Type B pancreatic cell (in vitro differentiated cells): ENCODE measurements around the gene SURF6. TPM values are rescaled to one million over a fixed set of nuclear protein-coding genes. Genes with fewer than 3 reads are reported as not detected.

Experiments used
- DNase-seq: peaks from one replicate; pipeline ENCODE4 v3.0.0; 2021; ENCODE audit warnings: mixed read lengths; ENCODE audit not compliant: unreplicated experiment; ENCODE audit errors: extremely low spot score
- H3K27ac Mint-ChIP-seq: 2 replicates; pipeline ENCODE4 v1.8.0; 2021; ENCODE audit warnings: mild to moderate bottlenecking, mixed read lengths
- H3K27me3 Mint-ChIP-seq: 2 replicates; pipeline ENCODE4 v1.8.0; 2021; ENCODE audit warnings: mixed read lengths
- H3K36me3 Mint-ChIP-seq: 2 replicates; pipeline ENCODE4 v1.8.0; 2021; ENCODE audit warnings: mixed read lengths
- H3K4me1 Mint-ChIP-seq: one replicate; pipeline ENCODE4 v1.8.0; 2021; ENCODE audit warnings: mixed read lengths; ENCODE audit not compliant: unreplicated experiment
- H3K4me3 Mint-ChIP-seq: 2 replicates; pipeline ENCODE4 v1.8.0; 2021; ENCODE audit warnings: mild to moderate bottlenecking, mixed read lengths
- H3K9me3 Mint-ChIP-seq: 2 replicates; pipeline ENCODE4 v1.8.0; 2021; ENCODE audit warnings: mixed read lengths
- total RNA-seq: library from RNA; stranded (reverse); gene quantifications from 2 replicates; pipeline ENCODE4 v1.2.1, GENCODE V29; 2021; ENCODE audit warnings: low replicate concordance
- TF ChIP-seq, protein P1 (sequence below): fragments of 200-600 bp; sonication (generic); conservative IDR thresholded peaks from 2 replicates; pipeline ENCODE4 v1.5.0; 2021; ENCODE audit warnings: antibody characterized with exemption, mild to moderate bottlenecking

Gene SURF6
- total RNA-seq, 1 donor from 2014 or later, result 24.9 TPM

DNA sequence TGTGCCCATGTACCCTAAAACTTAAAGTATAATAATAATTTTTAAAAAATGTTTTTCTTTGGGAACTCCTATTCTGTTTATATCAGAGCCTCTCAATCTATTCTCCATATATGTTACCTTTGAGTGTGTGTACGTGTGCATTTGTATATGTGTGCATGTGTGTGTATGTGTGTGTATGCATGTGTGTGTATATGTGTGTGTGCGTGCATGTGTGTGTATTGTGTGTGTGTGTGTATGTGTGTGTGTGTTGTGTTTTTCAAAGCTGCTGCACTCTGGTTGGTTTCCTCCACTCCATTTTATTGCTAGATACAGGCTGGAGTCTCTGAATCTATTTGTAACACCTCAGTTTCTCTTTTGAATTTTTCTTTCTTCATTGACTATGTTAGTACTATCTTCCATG, 20.0 kb downstream of the SURF6 start:
- Mint-ChIP-seq H3K27me3 (peaks cover 9% of the 10 kb centered on the region), H3K4me3 (no peak overlapping the region), H3K9me3 (no peaks in the 10 kb centered on the region), H3K4me1 (no peaks in the 10 kb centered on the region), H3K27ac (no peak overlapping the region), H3K36me3 (no peaks in the 10 kb centered on the region)
- TF ChIP-seq, protein P1, sequence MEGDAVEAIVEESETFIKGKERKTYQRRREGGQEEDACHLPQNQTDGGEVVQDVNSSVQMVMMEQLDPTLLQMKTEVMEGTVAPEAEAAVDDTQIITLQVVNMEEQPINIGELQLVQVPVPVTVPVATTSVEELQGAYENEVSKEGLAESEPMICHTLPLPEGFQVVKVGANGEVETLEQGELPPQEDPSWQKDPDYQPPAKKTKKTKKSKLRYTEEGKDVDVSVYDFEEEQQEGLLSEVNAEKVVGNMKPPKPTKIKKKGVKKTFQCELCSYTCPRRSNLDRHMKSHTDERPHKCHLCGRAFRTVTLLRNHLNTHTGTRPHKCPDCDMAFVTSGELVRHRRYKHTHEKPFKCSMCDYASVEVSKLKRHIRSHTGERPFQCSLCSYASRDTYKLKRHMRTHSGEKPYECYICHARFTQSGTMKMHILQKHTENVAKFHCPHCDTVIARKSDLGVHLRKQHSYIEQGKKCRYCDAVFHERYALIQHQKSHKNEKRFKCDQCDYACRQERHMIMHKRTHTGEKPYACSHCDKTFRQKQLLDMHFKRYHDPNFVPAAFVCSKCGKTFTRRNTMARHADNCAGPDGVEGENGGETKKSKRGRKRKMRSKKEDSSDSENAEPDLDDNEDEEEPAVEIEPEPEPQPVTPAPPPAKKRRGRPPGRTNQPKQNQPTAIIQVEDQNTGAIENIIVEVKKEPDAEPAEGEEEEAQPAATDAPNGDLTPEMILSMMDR, result no peak
- DNase-seq, result no peak

DNA sequence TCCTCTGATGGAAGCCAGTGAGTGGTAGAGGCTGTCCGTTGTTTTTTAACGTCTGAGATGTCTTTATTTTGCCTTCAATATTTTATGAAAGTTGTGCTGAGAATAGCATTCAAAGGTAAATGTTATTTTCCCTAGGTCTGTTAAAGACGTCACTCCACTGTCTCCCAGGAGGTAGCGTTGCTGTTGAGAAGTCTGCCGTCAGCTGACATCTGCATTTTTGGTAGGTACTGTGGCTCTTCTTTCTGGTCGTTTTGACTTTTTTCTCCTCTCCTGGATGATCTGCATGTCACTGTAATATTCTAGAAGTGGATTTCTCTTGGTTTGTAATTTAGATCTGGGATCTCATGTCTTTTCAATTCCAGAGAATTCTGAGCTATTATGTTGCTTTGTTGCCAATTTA, 26.4 kb downstream of the SURF6 start:
- TF ChIP-seq, protein P1, result no peak
- H3K4me3 Mint-ChIP-seq, result no peak overlapping the region
- no peaks in the 10 kb centered on the region for H3K4me1 Mint-ChIP-seq
- H3K27ac Mint-ChIP-seq, result no peak overlapping the region
- H3K36me3 Mint-ChIP-seq, result no peaks in the 10 kb centered on the region
- peaks cover 12% of the 10 kb centered on the region for H3K27me3 Mint-ChIP-seq
- peaks cover 9% of the 10 kb centered on the region for H3K9me3 Mint-ChIP-seq
- DNase-seq, result no peak

DNA sequence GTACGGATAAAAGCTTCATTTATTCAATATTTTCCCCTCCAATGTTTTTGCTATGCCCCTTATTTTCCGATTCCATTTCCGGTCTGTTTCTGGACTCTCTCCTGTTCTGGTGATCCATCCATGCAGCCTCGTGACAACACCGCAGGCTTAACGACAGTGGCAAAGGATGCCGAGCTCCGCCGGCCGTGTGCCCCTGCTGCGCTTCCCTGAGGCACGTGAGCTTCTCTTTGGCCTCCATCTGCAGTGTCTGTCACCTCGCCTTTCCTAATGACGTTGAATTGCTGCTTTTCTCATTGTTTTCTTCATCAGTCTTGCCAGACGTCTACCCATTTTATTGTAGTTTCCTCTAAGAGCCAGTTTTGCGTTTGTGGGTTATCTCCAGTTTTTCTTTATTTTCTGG, 28.7 kb downstream of the SURF6 start:
- TF ChIP-seq, protein P1, result no peak
- Mint-ChIP-seq H3K4me3 (no peak overlapping the region), H3K9me3 (peaks cover 9% of the 10 kb centered on the region), H3K27me3 (peaks cover 16% of the 10 kb centered on the region), H3K27ac (no peak overlapping the region), H3K4me1 (no peaks in the 10 kb centered on the region), H3K36me3 (no peaks in the 10 kb centered on the region)
- DNase-seq, result peak; percentile 48

- H3K27ac Mint-ChIP-seq, result no peak overlapping the region
- no peaks in the 10 kb centered on the region for H3K4me1 Mint-ChIP-seq
- no peaks in the 10 kb centered on the region for H3K36me3 Mint-ChIP-seq
- H3K4me3 Mint-ChIP-seq, result no peak overlapping the region
- peaks cover 9% of the 10 kb centered on the region for H3K9me3 Mint-ChIP-seq
- TF ChIP-seq, protein P1, result no peak
- peak; percentile 58 for DNase-seq
- H3K27me3 Mint-ChIP-seq, result peaks cover 18% of the 10 kb centered on the region
Observed at GRCh38 chr9:133306242-133307204, 29.5 kb downstream of the SURF6 start.

- Mint-ChIP-seq H3K27ac (no peak overlapping the region), H3K27me3 (peaks cover 18% of the 10 kb centered on the region), H3K9me3 (peaks cover 9% of the 10 kb centered on the region), H3K4me3 (no peak overlapping the region), H3K36me3 (no peaks in the 10 kb centered on the region), H3K4me1 (no peaks in the 10 kb centered on the region)
- TF ChIP-seq, protein P1, result no peak
- DNase-seq, result peak; percentile 44
Observed at GRCh38 chr9:133305731-133306130, 30.3 kb downstream of the SURF6 start.
